Naive thymus-derived CD4-positive, alpha-beta T cell (primary cell): ENCODE results near the gene COL27A1. TPM values are rescaled to one million over a fixed set of nuclear protein-coding genes. Genes with fewer than 3 reads are reported as not detected.

ENCODE experiments used
- ATAC-seq: fragments of 150-1000 bp; cut with Tn5 transposase; 2 replicates; pipeline ENCODE4 v1.10.0; 2021; ENCODE audit warnings: mild to moderate bottlenecking, moderate library complexity
- CTCF ChIA-PET: fragments of 350-600 bp; sonication (Branson Sonifier 250); formaldehyde crosslinking; loops from one replicate; lab custom pipeline; 2021; ENCODE audit warnings: antibody characterized with exemption; lab: Charles Lee
- POLR2A ChIA-PET: fragments of 350-600 bp; sonication (Branson Sonifier 250); formaldehyde crosslinking; loops from one replicate; lab custom pipeline; 2021; ENCODE audit warnings: antibody characterized with exemption, inconsistent platforms; lab: Charles Lee
- DNase-seq, 9 donors: peaks; one replicate each; pipeline versions ENCODE4 v3.0.0 to v3.0.0-alpha.2; 2020 to 2022; ENCODE audit warnings: mixed read lengths in 1 of 9
- H3K27ac ChIP-seq: one replicate; pipeline ENCODE4 v1.7.0; 2013; ENCODE audit warnings: mild to moderate bottlenecking, low read depth, low read length, moderate library complexity
- H3K27me3 ChIP-seq, 2 donors: one replicate each; pipeline ENCODE4 v1.7.0; 2013; ENCODE audit warnings: low read length in 2 of 2, mild to moderate bottlenecking in 2 of 2, moderate library complexity in 2 of 2; ENCODE audit not compliant: control insufficient read depth in 2 of 2, insufficient read depth in 2 of 2
- H3K36me3 ChIP-seq, 3 experiments: 1 replicate in 2 of 3; 2 replicates in 1 of 3; pipeline ENCODE4 v1.7.0; 2013; ENCODE audit warnings: low read length in 3 of 3, mild to moderate bottlenecking in 3 of 3, moderate library complexity in 1 of 3; ENCODE audit not compliant: insufficient read depth in 3 of 3, control insufficient read depth in 2 of 3
- H3K4me1 ChIP-seq, 2 donors: one replicate each; pipeline ENCODE4 v1.7.0; 2013; ENCODE audit warnings: low read length in 2 of 2, mild to moderate bottlenecking in 2 of 2, moderate library complexity in 1 of 2; ENCODE audit not compliant: control insufficient read depth in 2 of 2, insufficient read depth in 2 of 2
- H3K4me3 ChIP-seq: 2 replicates; pipeline ENCODE4 v1.7.0; 2013; ENCODE audit warnings: mild to moderate bottlenecking, low read length
- H3K9me3 ChIP-seq, 3 experiments: 1 replicate in 2 of 3; 2 replicates in 1 of 3; pipeline ENCODE4 v1.7.0; 2013; ENCODE audit warnings: low read length in 3 of 3; ENCODE audit not compliant: control insufficient read depth in 2 of 3
- H3K27ac Mint-ChIP-seq, 9 donors: one replicate each; pipeline ENCODE4 v1.8.0; 2020 to 2022; ENCODE audit warnings: mixed read lengths in 9 of 9, mild to moderate bottlenecking in 8 of 9, moderate library complexity in 5 of 9, inconsistent platforms in 2 of 9
- H3K27me3 Mint-ChIP-seq, 5 donors: one replicate each; pipeline ENCODE4 v1.8.0; 2021 to 2022; ENCODE audit warnings: mixed read lengths in 5 of 5, mild to moderate bottlenecking in 1 of 5
- H3K36me3 Mint-ChIP-seq, 5 donors: one replicate each; pipeline ENCODE4 v1.8.0; 2020 to 2022; ENCODE audit warnings: mixed read lengths in 5 of 5, mild to moderate bottlenecking in 3 of 5, inconsistent platforms in 1 of 5
- H3K4me1 Mint-ChIP-seq, 7 donors: one replicate each; pipeline ENCODE4 v1.8.0; 2020 to 2022; ENCODE audit warnings: mixed read lengths in 7 of 7, mild to moderate bottlenecking in 3 of 7, inconsistent platforms in 1 of 7
- H3K4me3 Mint-ChIP-seq, 10 donors: one replicate each; pipeline ENCODE4 v1.8.0; 2020 to 2022; ENCODE audit warnings: mild to moderate bottlenecking in 10 of 10, mixed read lengths in 10 of 10, moderate library complexity in 6 of 10, inconsistent platforms in 2 of 10
- H3K9me3 Mint-ChIP-seq, 11 donors: one replicate each; pipeline ENCODE4 v1.8.0; 2020 to 2022; ENCODE audit warnings: mixed read lengths in 11 of 11, mild to moderate bottlenecking in 4 of 11, inconsistent platforms in 1 of 11, moderate library complexity in 1 of 11
- intact Hi-C, 2 donors: fragments of 100-400 bp; cut with micrococcal nuclease; formaldehyde crosslinking; loops; one replicate each; pipeline ENCODE4 v1.15.1; 2023
- polyA plus RNA-seq, 2 donors: library from polyadenylated mRNA; unstranded; fragments of 300-500 nt; fragmentation: Illumina TruSeq; gene quantifications; one replicate each; pipeline ENCODE4 v1.2.3, GENCODE V29; 2021
- total RNA-seq, 6 experiments: library from RNA in 5 of 6; stranded (reverse) in 5 of 6; gene quantifications; 1 replicate in 5 of 6; 2 replicates in 1 of 6; pipeline ENCODE4 v1.2.3 and lab custom pipeline; 2021 to 2026

COL27A1 gene
- total and polyA plus RNA-seq, 7 experiments from 2014 or later = 1.2 to 2.4 (median 1.9) TPM; not detected in 2

- H3K27ac Mint-ChIP-seq = no peak overlapping the region
- peaks cover 2 to 10% (median 5%) of the 10 kb centered on the region in 5 donors for H3K27me3 Mint-ChIP-seq
- ChIA-PET CTCF (interaction anchor here (0.6 to 2.6 kb wide), 9 partner anchors 15 to 424 kb away, joined by 3 to 22 read pairs (median 5); no protein-coding TSS in a partner anchor), POLR2A (no interaction called here)
- no peak overlapping the region for H3K4me3 ChIP-seq
- intact Hi-C loops = no loop called here
- H3K36me3 ChIP-seq = no peaks in the 10 kb centered on the region
- no peaks in the 10 kb centered on the region for H3K4me1 ChIP-seq
- no peak for DNase-seq
- H3K9me3 ChIP-seq = peaks cover 0 to 4% (median 0%) of the 10 kb centered on the region in 3 experiments
- peaks cover 0 to 5% (median 0%) of the 10 kb centered on the region in 7 donors for H3K4me1 Mint-ChIP-seq
- H3K9me3 Mint-ChIP-seq = peaks cover 0 to 17% (median 4%) of the 10 kb centered on the region in 11 donors
- H3K36me3 Mint-ChIP-seq = peaks cover 0 to 4% (median 3%) of the 10 kb centered on the region in 5 donors
- H3K27ac ChIP-seq = no peak overlapping the region
- no peaks in the 10 kb centered on the region for H3K27me3 ChIP-seq
- H3K4me3 Mint-ChIP-seq = no peak overlapping the region
- ATAC-seq = no peak
Measured at GRCh38 chr9:114289571-114290481, 134.5 kb downstream of the COL27A1 start.

- ChIA-PET POLR2A (no interaction called here), CTCF (interaction anchor here (0.6 to 2.6 kb wide), 13 partner anchors 16 to 424 kb away, joined by 3 to 22 read pairs (median 4); no protein-coding TSS in a partner anchor)
- Mint-ChIP-seq H3K36me3 (peaks cover 3 to 10% (median 6%) of the 10 kb centered on the region in 5 donors), H3K4me3 (no peak overlapping the region), H3K27me3 (peaks cover 2 to 10% (median 5%) of the 10 kb centered on the region in 5 donors), H3K4me1 (peaks cover 0 to 5% (median 0%) of the 10 kb centered on the region in 7 donors), H3K9me3 (peaks cover 0 to 24% (median 10%) of the 10 kb centered on the region in 11 donors), H3K27ac (no peak overlapping the region)
- no peak overlapping the region for H3K27ac ChIP-seq
- no peaks in the 10 kb centered on the region for H3K36me3 ChIP-seq
- peaks cover 0 to 4% (median 0%) of the 10 kb centered on the region in 3 experiments for H3K9me3 ChIP-seq
- H3K4me1 ChIP-seq = no peaks in the 10 kb centered on the region
- no peaks in the 10 kb centered on the region for H3K27me3 ChIP-seq
- ATAC-seq = no peak
- H3K4me3 ChIP-seq = no peak overlapping the region
- no peak for DNase-seq
- intact Hi-C loops = no loop called here
Measured at GRCh38 chr9:114290561-114290986, 135.2 kb downstream of the COL27A1 start.

DNA sequence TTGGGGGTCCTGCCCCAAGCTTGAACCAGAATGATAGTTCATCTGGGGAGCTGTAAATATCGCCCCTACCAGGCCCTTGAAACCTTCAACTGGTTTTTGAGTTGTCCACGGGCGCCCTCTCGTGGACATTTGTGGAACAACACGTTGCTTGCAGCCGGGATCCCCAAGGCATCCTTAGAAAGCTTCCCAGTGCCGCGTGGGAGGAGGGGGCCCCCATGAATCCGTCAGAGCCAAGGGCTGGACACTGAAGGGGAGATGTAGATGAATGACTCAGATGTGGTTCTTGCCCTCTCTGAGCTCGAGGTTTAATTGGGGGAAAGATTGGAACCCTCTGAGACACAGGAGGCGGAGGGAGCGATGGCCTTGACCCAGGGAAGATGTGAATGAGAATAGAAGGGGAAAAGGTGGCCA lies 135.7 kb downstream of the COL27A1 start:
- peaks cover 0 to 29% (median 10%) of the 10 kb centered on the region in 11 donors for H3K9me3 Mint-ChIP-seq
- H3K27ac ChIP-seq = no peak overlapping the region
- intact Hi-C loops = loop anchor here (1.0 kb wide), 3 partner anchors 136 to 209 kb away; partner anchors contain the start of gene COL27A1 (in 2 of the 2)
- no peaks in the 10 kb centered on the region for H3K4me1 ChIP-seq
- peaks cover 3 to 14% (median 9%) of the 10 kb centered on the region in 5 donors for H3K36me3 Mint-ChIP-seq
- H3K27me3 ChIP-seq = no peaks in the 10 kb centered on the region
- peak; percentile 30 to 73 (median 57) for DNase-seq
- H3K4me1 Mint-ChIP-seq = peaks cover 0 to 5% (median 0%) of the 10 kb centered on the region in 7 donors
- ChIA-PET CTCF (interaction anchor here (0.7 to 2.6 kb wide), 12 partner anchors 16 to 370 kb away, joined by 3 to 22 read pairs (median 4); no protein-coding TSS in a partner anchor), POLR2A (no interaction called here)
- no peaks in the 10 kb centered on the region for H3K36me3 ChIP-seq
- no peak overlapping the region for H3K4me3 Mint-ChIP-seq
- H3K4me3 ChIP-seq = no peak overlapping the region
- peak overlapping the region in 1 of 9 donors; percentile 20 for H3K27ac Mint-ChIP-seq
- H3K27me3 Mint-ChIP-seq = peaks cover 2 to 7% (median 5%) of the 10 kb centered on the region in 5 donors
- peak; percentile 65 for ATAC-seq
- H3K9me3 ChIP-seq = peaks cover 0 to 4% (median 0%) of the 10 kb centered on the region in 3 experiments

DNA sequence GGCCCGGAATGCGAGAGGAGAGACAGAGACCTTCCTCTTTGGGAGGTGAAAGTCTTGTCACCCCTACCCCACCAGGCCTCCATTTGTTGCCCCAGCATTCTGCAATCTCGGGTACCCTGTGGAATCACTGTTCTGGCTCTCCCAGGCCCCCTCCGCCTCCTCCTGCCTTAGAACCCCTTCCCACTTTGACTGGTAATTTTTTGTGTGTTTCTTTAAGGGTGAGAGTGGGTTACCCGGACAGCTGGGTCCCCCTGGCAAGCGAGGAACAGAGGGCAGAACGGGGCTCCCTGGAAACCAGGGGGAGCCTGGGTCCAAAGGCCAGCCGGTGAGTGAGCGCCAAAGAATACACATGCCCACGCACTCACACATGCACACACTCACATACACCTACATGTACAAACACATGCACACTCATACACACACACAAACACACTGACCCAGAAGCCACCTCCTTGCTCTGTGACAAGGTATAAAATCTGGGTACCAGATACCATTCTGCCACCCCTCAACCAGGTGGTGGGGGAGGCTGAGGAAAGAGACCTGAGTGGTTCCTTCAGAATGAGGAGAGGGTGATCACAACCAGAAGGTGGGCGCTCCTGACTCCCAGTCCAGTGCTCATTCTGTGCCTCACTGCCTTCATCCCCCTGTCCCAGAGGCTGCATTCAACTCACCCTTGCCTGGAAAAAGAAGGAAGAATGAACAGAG lies 136.7 kb downstream of the COL27A1 start:
- ATAC-seq = no peak
- no peak overlapping the region for H3K4me3 Mint-ChIP-seq
- POLR2A ChIA-PET = no interaction called here
- Histone ChIP-seq H3K9me3 (peaks cover 0 to 4% (median 0%) of the 10 kb centered on the region in 3 experiments), H3K4me1 (no peaks in the 10 kb centered on the region), H3K4me3 (no peak overlapping the region), H3K36me3 (no peaks in the 10 kb centered on the region), H3K27me3 (no peaks in the 10 kb centered on the region), H3K27ac (no peak overlapping the region)
- H3K4me1 Mint-ChIP-seq = peaks cover 0 to 5% (median 0%) of the 10 kb centered on the region in 7 donors
- no peak overlapping the region for H3K27ac Mint-ChIP-seq
- intact Hi-C loops = loop anchor here (1.0 kb wide), 3 partner anchors 137 to 210 kb away; partner anchors contain the start of gene COL27A1 (in 2 of the 2)
- no peak for DNase-seq
- H3K9me3 Mint-ChIP-seq = peaks cover 0 to 37% (median 10%) of the 10 kb centered on the region in 11 donors
- H3K36me3 Mint-ChIP-seq = peaks cover 3 to 14% (median 9%) of the 10 kb centered on the region in 5 donors
- H3K27me3 Mint-ChIP-seq = peaks cover 2 to 10% (median 5%) of the 10 kb centered on the region in 5 donors
- CTCF ChIA-PET = interaction anchor here (1.9 to 2.6 kb wide), 3 partner anchors 137 to 210 kb away, joined by 5 to 22 read pairs (median 6); no protein-coding TSS in a partner anchor

GRCh38 chr9:114294664-114295063 lies 139.3 kb downstream of the COL27A1 start:
- no peaks in the 10 kb centered on the region for H3K4me1 ChIP-seq

DNA sequence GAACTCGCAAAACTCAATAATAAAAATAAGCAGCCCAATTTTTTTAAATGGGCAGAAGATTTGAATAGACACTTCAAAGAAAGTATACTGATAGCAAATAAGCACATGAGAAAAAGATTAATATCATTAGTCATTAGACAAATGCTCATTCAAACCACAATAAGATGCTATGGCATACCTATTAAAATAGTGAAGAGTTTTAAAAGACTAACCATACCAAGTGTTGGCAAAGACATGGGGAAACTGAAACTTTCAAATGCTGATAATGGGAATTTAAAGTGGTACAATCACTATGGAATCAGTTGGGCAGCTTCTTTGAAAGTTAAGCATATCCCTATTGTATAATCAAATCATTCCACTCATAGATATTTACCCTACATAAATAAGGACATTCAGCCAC lies 141.0 kb downstream of the COL27A1 start:
- no peaks in the 10 kb centered on the region for H3K4me1 ChIP-seq
- intact Hi-C loops = no loop called here
- CTCF ChIA-PET = no interaction called here
- ATAC-seq = no peak
- peaks cover 3 to 14% (median 9%) of the 10 kb centered on the region in 5 donors for H3K36me3 Mint-ChIP-seq
- POLR2A ChIA-PET = no interaction called here
- no peaks in the 10 kb centered on the region for H3K4me1 Mint-ChIP-seq
- no peak overlapping the region for H3K4me3 Mint-ChIP-seq
- peaks cover 0 to 4% (median 0%) of the 10 kb centered on the region in 3 experiments for H3K9me3 ChIP-seq
- H3K4me3 ChIP-seq = no peak overlapping the region
- peaks cover 0 to 7% (median 4%) of the 10 kb centered on the region in 5 donors for H3K27me3 Mint-ChIP-seq
- peaks cover 0 to 38% (median 10%) of the 10 kb centered on the region in 11 donors for H3K9me3 Mint-ChIP-seq
- no peak overlapping the region for H3K27ac Mint-ChIP-seq
- H3K27me3 ChIP-seq = no peaks in the 10 kb centered on the region
- no peak for DNase-seq
- H3K27ac ChIP-seq = no peak overlapping the region
- no peaks in the 10 kb centered on the region for H3K36me3 ChIP-seq

More at GRCh38 chr9:114294664-114295063, 139.3 kb downstream of the COL27A1 start:
- POLR2A ChIA-PET = no interaction called here
- Histone ChIP-seq H3K36me3 (no peaks in the 10 kb centered on the region), H3K9me3 (peaks cover 0 to 4% (median 0%) of the 10 kb centered on the region in 3 experiments), H3K27ac (no peak overlapping the region), H3K4me3 (no peak overlapping the region), H3K27me3 (no peaks in the 10 kb centered on the region)
- intact Hi-C loops = no loop called here
- no peak overlapping the region for H3K4me3 Mint-ChIP-seq
- H3K27ac Mint-ChIP-seq = no peak overlapping the region
- peaks cover 3 to 14% (median 9%) of the 10 kb centered on the region in 5 donors for H3K36me3 Mint-ChIP-seq
- DNase-seq (no peak), ATAC-seq (no peak)
- CTCF ChIA-PET = no interaction called here
- H3K27me3 Mint-ChIP-seq = peaks cover 5 to 10% (median 7%) of the 10 kb centered on the region in 5 donors
- peaks cover 0 to 5% (median 0%) of the 10 kb centered on the region in 7 donors for H3K4me1 Mint-ChIP-seq
- peaks cover 0 to 38% (median 10%) of the 10 kb centered on the region in 11 donors for H3K9me3 Mint-ChIP-seq
